ENCODE measurements around the gene UBR1.

DNA sequence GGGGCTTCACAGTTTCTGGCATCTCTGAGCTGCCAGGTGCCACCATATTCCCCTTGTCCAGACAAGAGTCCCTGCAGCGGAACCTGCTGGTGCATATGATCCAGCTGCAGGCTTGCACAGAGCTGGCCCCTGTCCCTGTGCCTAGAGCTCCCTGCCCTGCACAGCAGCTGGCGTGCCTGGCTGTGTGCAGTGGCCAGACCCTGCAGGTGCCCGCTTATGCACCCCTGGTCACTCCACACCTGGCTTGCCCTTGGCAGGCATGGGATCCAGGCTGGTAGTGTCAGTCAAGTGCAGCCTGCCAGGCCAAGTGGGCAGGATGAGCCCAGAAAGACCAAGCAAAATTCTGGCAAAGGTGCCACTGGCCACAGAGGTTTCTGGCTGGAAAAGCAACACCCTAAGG lies 96.6 kb downstream of the UBR1 start:
- TF ChIP-seq, protein P1, sequence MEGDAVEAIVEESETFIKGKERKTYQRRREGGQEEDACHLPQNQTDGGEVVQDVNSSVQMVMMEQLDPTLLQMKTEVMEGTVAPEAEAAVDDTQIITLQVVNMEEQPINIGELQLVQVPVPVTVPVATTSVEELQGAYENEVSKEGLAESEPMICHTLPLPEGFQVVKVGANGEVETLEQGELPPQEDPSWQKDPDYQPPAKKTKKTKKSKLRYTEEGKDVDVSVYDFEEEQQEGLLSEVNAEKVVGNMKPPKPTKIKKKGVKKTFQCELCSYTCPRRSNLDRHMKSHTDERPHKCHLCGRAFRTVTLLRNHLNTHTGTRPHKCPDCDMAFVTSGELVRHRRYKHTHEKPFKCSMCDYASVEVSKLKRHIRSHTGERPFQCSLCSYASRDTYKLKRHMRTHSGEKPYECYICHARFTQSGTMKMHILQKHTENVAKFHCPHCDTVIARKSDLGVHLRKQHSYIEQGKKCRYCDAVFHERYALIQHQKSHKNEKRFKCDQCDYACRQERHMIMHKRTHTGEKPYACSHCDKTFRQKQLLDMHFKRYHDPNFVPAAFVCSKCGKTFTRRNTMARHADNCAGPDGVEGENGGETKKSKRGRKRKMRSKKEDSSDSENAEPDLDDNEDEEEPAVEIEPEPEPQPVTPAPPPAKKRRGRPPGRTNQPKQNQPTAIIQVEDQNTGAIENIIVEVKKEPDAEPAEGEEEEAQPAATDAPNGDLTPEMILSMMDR (IDR thresholded peaks at IDR 0.05; ENCODE audit: low read length) = no peak
- no peak for TF ChIP-seq EZH2 (optimal IDR thresholded peaks at IDR 0.05; ENCODE audit: low read depth, low read length)
- TF ChIP-seq EZH2phosphoT487 (IDR thresholded peaks at IDR 0.05; ENCODE audit: low read length) = no peak

All from MM.1S (cell line).